Ovary (tissue), 9 donors: ENCODE results near the gene GALE. TPM values are rescaled to one million over a fixed set of nuclear protein-coding genes. Genes with fewer than 3 reads are reported as not detected.
"Not testable (repeated sequence)": the region's sequence is repeated elsewhere in the genome, so short reads cannot be mapped to it uniquely, and the experiment has no call there.

Experiments
- DNase-seq, 5 donors: peaks; one replicate each; pipeline ENCODE4 v3.0.0-alpha.2; 2019 to 2020
- H3K27ac ChIP-seq, 2 donors: fragments of 200-600 bp; one replicate each; pipeline versions ENCODE4 v1.5.1 to v1.8.0; 2019 to 2022
- H3K27me3 ChIP-seq: fragments of 200-600 bp; one replicate; pipeline ENCODE4 v1.8.0; 2022
- H3K36me3 ChIP-seq: fragments of 200-600 bp; sonication (generic); one replicate; pipeline ENCODE4 v1.5.1; 2019
- H3K4me1 ChIP-seq: one replicate; pipeline ENCODE4 v1.8.1; 2013; ENCODE audit warnings: mild to moderate bottlenecking, moderate library complexity; ENCODE audit not compliant: insufficient read depth
- H3K4me3 ChIP-seq: fragments of 200-600 bp; sonication (generic); one replicate; pipeline ENCODE4 v1.5.1; 2017
- H3K9me3 ChIP-seq, 2 donors: fragments of 200-600 bp in 1 of 2; sonication (generic) in 1 of 2; one replicate each; pipeline versions ENCODE4 v1.5.1 to v1.8.1; 2013 to 2019; ENCODE audit warnings: mild to moderate bottlenecking in 1 of 2, moderate library complexity in 1 of 2
- EP300 ChIP-seq: sonication (generic); formaldehyde crosslinking; IDR thresholded peaks from one replicate; pipeline ENCODE4 v1.6.1; 2017; ENCODE audit warnings: antibody characterized with exemption
- POLR2A ChIP-seq: fragments of 450-650 bp; IDR thresholded peaks from one replicate; pipeline ENCODE4 v1.6.1; 2017; ENCODE audit warnings: antibody characterized with exemption, mild to moderate bottlenecking, moderate library complexity
- WGBS, 3 donors: extraction: QIAGEN DNeasy Blood & Tissue Kit in 1 of 3; methylation state at CpG; one replicate each; pipeline versions ENCODE4 v1.1.5 to v1.1.7; 2013 to 2017; 5-methylcytosine and 5-hydroxymethylcytosine counted together
- intact Hi-C, 4 donors: fragments of 100-400 bp; cut with DNase I; formaldehyde crosslinking; loops; one replicate each; pipeline versions ENCODE4 v1.11.0 to v1.15.1; 2022 to 2023
- polyA plus RNA-seq, 2 donors: library from polyadenylated mRNA; stranded (reverse); fragments of 200-250 nt in 1 of 2; fragments of 350-450 nt in 1 of 2; fragmentation: Illumina TruSeq in 1 of 2; extraction: RNeasy Lipid Tissue Mini Kit (QIAGEN cat#74804) in 1 of 2; gene quantifications; one replicate each; pipeline ENCODE4 v1.2.3, GENCODE V29; 2013 to 2014
- total RNA-seq, 7 donors: library from RNA; depleted of rRNA in 2 of 7; stranded (reverse); fragments of >200 nt in 2 of 7; fragmentation: NEBNext Ultra II Directional in 3 of 7; extraction: Animal tissue kit (Norgen Biotek cat#: 25700) in 3 of 7; gene quantifications; one replicate each; pipeline versions ENCODE4 v1.1.0 to v1.2.4, GENCODE V29; 2016 to 2023
- TF ChIP-seq, protein P1 (sequence below), 3 donors: fragments of 450-650 bp in 2 of 3; fragments of 200-600 bp in 1 of 3; IDR thresholded peaks; one replicate each; pipeline versions ENCODE4 v1.5.1 to v1.8.0; 2016 to 2022; ENCODE audit warnings: antibody characterized with exemption in 3 of 3, mild to moderate bottlenecking in 1 of 3
- donor health status: DM: no; HTN: no; CAD: no; lungs with moderate emphysema.
- donor health status: DM: no; HTN: no; CAD: no.
- donor health status: Bipolar disorder and iron deficiency.
- donor health status: DM: yes; HTN: yes; CAD: no.
- donor health status: DM: no; HTN: no; CAD: no.
- donor health status: DM: yes; HTN: yes; CAD: no.

The GALE gene
- total and polyA plus RNA-seq, 9 donors, result 3.2 to 17.7 (median 12.3) TPM

DNA sequence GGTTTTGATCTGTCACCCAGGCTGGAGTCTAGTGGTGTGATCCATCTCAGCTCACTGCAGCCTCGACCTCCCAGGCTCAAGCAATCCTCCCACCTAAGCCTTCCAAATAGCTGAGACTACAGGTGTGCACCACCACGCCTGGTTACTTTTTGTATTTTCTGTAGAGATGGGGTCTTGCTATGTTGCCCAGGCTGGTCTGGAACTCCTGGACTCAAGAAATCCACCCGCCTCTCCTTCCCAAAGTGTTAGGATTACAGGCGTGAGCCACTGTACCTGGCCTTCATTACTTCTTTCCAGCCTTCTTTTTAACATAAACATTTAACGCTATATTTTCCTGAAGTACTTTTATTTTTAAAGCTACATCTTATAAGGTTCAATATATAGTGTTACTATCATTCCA lies 43.1 kb upstream of the GALE start:
- WGBS, 3 donors, result 86 to 93% (median 88%) methylated on average over 5 of the region's 5 CpGs
- Histone ChIP-seq H3K36me3 (no peaks in the 10 kb centered on the region), H3K4me3 (no peak overlapping the region), H3K27ac (no peak overlapping the region), H3K27me3 (no peaks in the 10 kb centered on the region), H3K9me3 (peaks cover 0 to 3% of the 10 kb centered on the region in 2 donors), H3K4me1 (no peaks in the 10 kb centered on the region)
- no peak for DNase-seq
- intact Hi-C loops, result no loop called here
- no peak for TF ChIP-seq POLR2A
- TF ChIP-seq, protein P1, sequence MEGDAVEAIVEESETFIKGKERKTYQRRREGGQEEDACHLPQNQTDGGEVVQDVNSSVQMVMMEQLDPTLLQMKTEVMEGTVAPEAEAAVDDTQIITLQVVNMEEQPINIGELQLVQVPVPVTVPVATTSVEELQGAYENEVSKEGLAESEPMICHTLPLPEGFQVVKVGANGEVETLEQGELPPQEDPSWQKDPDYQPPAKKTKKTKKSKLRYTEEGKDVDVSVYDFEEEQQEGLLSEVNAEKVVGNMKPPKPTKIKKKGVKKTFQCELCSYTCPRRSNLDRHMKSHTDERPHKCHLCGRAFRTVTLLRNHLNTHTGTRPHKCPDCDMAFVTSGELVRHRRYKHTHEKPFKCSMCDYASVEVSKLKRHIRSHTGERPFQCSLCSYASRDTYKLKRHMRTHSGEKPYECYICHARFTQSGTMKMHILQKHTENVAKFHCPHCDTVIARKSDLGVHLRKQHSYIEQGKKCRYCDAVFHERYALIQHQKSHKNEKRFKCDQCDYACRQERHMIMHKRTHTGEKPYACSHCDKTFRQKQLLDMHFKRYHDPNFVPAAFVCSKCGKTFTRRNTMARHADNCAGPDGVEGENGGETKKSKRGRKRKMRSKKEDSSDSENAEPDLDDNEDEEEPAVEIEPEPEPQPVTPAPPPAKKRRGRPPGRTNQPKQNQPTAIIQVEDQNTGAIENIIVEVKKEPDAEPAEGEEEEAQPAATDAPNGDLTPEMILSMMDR (IDR thresholded peaks at IDR 0.05), result no peak
- TF ChIP-seq EP300, result no peak

- 0 to 1% (median 0%) methylated on average over 14 to 21 of the region's 21 CpGs for WGBS, 3 donors
- TF ChIP-seq EP300, result no peak
- TF ChIP-seq, protein P1 (IDR thresholded peaks at IDR 0.05), result no peak
- TF ChIP-seq POLR2A, result no peak
- peak; percentile 47 to 68 (median 66) for DNase-seq
These were observed 37.9 kb upstream of the GALE start for GRCh38 chr1:23838401-23838866.

DNA sequence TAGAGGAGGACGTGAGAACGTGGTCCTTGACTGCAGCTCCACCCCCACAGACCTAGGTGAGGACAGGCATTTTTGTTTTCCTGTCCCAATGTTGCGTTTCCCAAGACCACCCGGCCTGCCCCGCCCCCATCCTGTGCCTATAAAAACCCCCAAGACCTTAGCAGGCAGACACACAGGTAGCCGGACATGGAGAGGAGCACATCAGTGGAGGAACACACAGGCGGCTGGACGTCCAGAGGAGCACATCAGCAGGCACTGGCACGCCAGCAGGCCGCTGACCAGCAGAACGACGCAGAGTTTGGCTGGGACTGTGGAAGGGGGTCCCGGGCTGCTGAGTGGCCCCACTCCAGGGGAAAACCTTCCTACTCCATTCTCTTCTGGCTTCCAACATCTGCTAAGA lies 37.4 kb upstream of the GALE start:
- no peak for DNase-seq
- no peak overlapping the region for H3K27ac ChIP-seq
- H3K27me3 ChIP-seq, result no peaks in the 10 kb centered on the region
- H3K9me3 ChIP-seq, result no peaks in the 10 kb centered on the region
- WGBS, 3 donors, result 8 to 12% (median 10%) methylated on average over 13 of the region's 13 CpGs
- intact Hi-C loops, result no loop called here
- TF ChIP-seq EP300 (no peak), POLR2A (no peak)
- H3K4me3 ChIP-seq, result no peak overlapping the region
- H3K4me1 ChIP-seq, result peaks cover 2% of the 10 kb centered on the region
- H3K36me3 ChIP-seq, result no peaks in the 10 kb centered on the region

More at GRCh38 chr1:23838401-23838866, 37.9 kb upstream of the GALE start:
- H3K9me3 ChIP-seq, result no peaks in the 10 kb centered on the region
- intact Hi-C loops, result no loop called here
- H3K4me1 ChIP-seq, result peaks cover 2% of the 10 kb centered on the region
- H3K4me3 ChIP-seq, result peak overlapping the region; percentile 33
- H3K36me3 ChIP-seq, result no peaks in the 10 kb centered on the region
- no peaks in the 10 kb centered on the region for H3K27me3 ChIP-seq
- no peak overlapping the region for H3K27ac ChIP-seq

DNA sequence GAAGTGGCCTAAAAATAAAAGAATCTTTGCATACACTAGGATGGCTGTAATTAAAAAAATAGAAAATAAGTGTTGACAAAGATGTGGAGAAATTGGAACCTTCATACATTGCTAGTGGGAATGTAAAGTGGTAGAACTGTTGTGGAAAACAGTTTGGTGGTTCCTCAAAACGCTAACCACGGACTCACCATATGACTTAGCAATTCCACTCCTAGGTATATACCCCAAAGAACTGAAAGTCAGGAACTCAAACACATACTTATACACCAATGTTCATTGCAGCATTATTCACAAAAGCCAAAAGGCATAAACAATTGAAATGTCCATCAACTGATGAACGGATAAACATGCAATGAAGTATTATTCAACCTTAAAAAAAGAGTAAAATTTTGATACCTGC lies 35.5 kb upstream of the GALE start:
- TF ChIP-seq EP300, result no peak
- TF ChIP-seq POLR2A, result no peak
- TF ChIP-seq, protein P1 (IDR thresholded peaks at IDR 0.05), result no peak
- Histone ChIP-seq H3K4me1 (peaks cover 2% of the 10 kb centered on the region), H3K27me3 (no peaks in the 10 kb centered on the region), H3K9me3 (no peaks in the 10 kb centered on the region), H3K4me3 (no peak overlapping the region), H3K36me3 (no peaks in the 10 kb centered on the region), H3K27ac (no peak overlapping the region)
- intact Hi-C loops, result no loop called here
- no peak for DNase-seq
- 77 to 86% (median 79%) methylated on average over 3 of the region's 3 CpGs for WGBS, 3 donors

- H3K4me1 ChIP-seq, H3K27me3 ChIP-seq, intact Hi-C loops, DNase-seq, H3K36me3 ChIP-seq, H3K9me3 ChIP-seq, H3K4me3 ChIP-seq, H3K27ac ChIP-seq: not testable (repeated sequence)
- WGBS, 3 donors, result 78 to 81% (median 79%) methylated on average over 6 of the region's 6 CpGs
These were observed 33.6 kb upstream of the GALE start for GRCh38 chr1:23834156-23834555.
